Measurements from ENCODE around the gene SUCNR1.

The SUCNR1 gene

GRCh38 chr3:151916781-151917180 is 43.3 kb downstream of the SUCNR1 start:
- no peaks in the 10 kb centered on the region for H3K9me3 ChIP-seq

DNA sequence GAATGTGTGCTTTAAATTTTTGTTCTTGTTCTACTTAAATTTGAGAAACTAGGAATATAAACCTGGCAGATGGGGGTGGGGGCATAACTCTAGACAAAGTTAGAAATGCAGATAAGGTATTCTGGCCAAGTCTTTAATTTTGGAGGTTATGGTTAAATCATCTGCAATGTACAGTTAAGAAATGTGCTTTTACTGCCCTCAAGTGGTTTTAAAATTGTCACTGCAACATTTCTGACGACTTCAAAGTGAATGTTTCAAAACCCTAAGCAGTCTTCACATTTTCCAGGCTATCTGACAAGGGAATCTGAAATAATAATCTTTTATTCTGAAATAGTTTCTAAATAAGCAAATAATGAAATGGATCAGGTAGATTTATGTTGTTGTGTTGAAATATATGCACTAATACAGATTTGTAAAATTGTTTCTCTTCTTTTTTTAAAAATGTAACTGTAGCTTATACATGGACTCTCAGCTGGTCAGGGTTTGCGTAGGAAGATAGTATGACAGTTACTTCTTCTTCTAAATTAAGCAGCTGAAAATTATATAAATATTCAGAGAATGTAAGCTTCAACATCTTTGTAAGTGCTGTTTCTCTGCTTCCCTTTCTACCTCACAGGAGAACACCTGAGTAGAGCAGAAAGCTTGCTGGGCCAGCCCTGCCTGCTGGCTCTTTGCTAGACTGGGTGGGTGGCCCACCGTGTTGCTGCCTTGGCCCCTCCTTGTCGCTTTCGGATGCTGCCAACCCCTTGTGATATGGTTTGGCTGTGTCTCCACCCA is 45.0 kb downstream of the SUCNR1 start:
- Histone ChIP-seq H3K4me3 (ENCODE audit: low read depth in 1 of 2, low read length in 1 of 2) (no peak overlapping the region), H3K4me1 (ENCODE audit: control insufficient read depth in 1 of 2, insufficient read depth in 1 of 2, low read depth in 1 of 2, low read length in 1 of 2) (peaks cover 0 to 8% of the 10 kb centered on the region in 2 experiments), H3K27ac (no peak overlapping the region), H3K9me3 (no peaks in the 10 kb centered on the region), H3K36me3 (no peaks in the 10 kb centered on the region), H3K27me3 (no peaks in the 10 kb centered on the region)
- TF ChIP-seq, protein P1, sequence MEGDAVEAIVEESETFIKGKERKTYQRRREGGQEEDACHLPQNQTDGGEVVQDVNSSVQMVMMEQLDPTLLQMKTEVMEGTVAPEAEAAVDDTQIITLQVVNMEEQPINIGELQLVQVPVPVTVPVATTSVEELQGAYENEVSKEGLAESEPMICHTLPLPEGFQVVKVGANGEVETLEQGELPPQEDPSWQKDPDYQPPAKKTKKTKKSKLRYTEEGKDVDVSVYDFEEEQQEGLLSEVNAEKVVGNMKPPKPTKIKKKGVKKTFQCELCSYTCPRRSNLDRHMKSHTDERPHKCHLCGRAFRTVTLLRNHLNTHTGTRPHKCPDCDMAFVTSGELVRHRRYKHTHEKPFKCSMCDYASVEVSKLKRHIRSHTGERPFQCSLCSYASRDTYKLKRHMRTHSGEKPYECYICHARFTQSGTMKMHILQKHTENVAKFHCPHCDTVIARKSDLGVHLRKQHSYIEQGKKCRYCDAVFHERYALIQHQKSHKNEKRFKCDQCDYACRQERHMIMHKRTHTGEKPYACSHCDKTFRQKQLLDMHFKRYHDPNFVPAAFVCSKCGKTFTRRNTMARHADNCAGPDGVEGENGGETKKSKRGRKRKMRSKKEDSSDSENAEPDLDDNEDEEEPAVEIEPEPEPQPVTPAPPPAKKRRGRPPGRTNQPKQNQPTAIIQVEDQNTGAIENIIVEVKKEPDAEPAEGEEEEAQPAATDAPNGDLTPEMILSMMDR (IDR thresholded peaks at IDR 0.05), result peak; percentile 74

More at GRCh38 chr3:151916781-151917180, 43.3 kb downstream of the SUCNR1 start:
- Histone ChIP-seq H3K27ac (peak overlapping the region; percentile 36), H3K36me3 (no peaks in the 10 kb centered on the region), H3K4me1 (ENCODE audit: control insufficient read depth in 1 of 2, insufficient read depth in 1 of 2, low read depth in 1 of 2, low read length in 1 of 2) (peaks cover 0 to 8% of the 10 kb centered on the region in 2 experiments), H3K4me3 (ENCODE audit: low read depth in 1 of 2, low read length in 1 of 2) (no peak overlapping the region), H3K27me3 (no peaks in the 10 kb centered on the region)
- TF ChIP-seq, protein P1 (IDR thresholded peaks at IDR 0.05), result no peak

DNA sequence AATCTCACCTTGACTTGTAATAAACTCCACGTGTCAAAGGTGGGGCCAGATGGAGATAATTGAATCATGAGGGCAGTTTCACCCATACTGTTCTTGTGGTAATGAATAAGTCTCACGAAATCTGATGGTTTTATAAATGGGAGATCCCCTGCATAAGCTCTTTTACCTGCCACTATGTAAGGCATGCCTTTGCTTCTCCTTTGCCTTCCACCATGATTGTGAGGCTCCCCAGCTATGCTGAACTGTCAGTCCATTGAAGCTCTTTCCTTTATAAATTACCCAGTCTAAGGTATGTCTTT is 45.5 kb downstream of the SUCNR1 start:
- H3K4me3 ChIP-seq (ENCODE audit: low read depth in 1 of 2, low read length in 1 of 2), result no peak overlapping the region
- H3K27ac ChIP-seq, result no peak overlapping the region
- H3K27me3 ChIP-seq, result no peaks in the 10 kb centered on the region
- peaks cover 0 to 8% of the 10 kb centered on the region in 2 experiments for H3K4me1 ChIP-seq (ENCODE audit: control insufficient read depth in 1 of 2, insufficient read depth in 1 of 2, low read depth in 1 of 2, low read length in 1 of 2)
- TF ChIP-seq, protein P1 (IDR thresholded peaks at IDR 0.05), result no peak
- H3K36me3 ChIP-seq, result no peaks in the 10 kb centered on the region
- H3K9me3 ChIP-seq, result no peaks in the 10 kb centered on the region

GRCh38 chr3:151919446-151919845 is 46.0 kb downstream of the SUCNR1 start:
- H3K27ac ChIP-seq, result no peak overlapping the region
- TF ChIP-seq, protein P1 (IDR thresholded peaks at IDR 0.05), result no peak

DNA sequence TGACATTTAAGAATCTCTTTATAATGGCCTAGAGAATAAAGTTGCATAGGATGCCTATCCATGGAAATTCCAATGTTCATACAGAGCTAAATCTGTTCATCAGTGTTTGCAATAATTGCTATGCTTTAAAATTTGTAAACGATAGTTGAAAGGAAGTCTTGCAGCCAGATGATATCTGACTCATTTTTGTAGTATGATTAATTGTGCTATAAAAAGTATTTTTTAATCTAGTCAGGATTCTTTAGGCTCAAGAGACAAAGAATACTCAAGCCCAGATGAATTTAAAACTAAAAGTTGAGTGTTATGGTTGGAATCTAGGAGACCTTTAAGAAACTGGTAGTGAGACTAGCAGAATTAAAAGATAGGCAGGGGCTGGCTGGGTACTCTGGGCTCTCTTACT is 50.5 kb downstream of the SUCNR1 start:
- no peaks in the 10 kb centered on the region for H3K9me3 ChIP-seq
- H3K4me3 ChIP-seq (ENCODE audit: low read depth in 1 of 2, low read length in 1 of 2), result no peak overlapping the region
- no peaks in the 10 kb centered on the region for H3K36me3 ChIP-seq
- no peaks in the 10 kb centered on the region for H3K4me1 ChIP-seq (ENCODE audit: control insufficient read depth in 1 of 2, insufficient read depth in 1 of 2, low read depth in 1 of 2, low read length in 1 of 2)
- no peak overlapping the region for H3K27ac ChIP-seq
- no peaks in the 10 kb centered on the region for H3K27me3 ChIP-seq
- TF ChIP-seq, protein P1 (IDR thresholded peaks at IDR 0.05), result no peak

More at GRCh38 chr3:151919446-151919845, 46.0 kb downstream of the SUCNR1 start:
- H3K4me3 ChIP-seq (ENCODE audit: low read depth in 1 of 2, low read length in 1 of 2), result no peak overlapping the region
- H3K36me3 ChIP-seq, result no peaks in the 10 kb centered on the region
- H3K27me3 ChIP-seq, result no peaks in the 10 kb centered on the region
- H3K9me3 ChIP-seq, result no peaks in the 10 kb centered on the region
- H3K4me1 ChIP-seq (ENCODE audit: control insufficient read depth in 1 of 2, insufficient read depth in 1 of 2, low read depth in 1 of 2, low read length in 1 of 2), result peaks cover 0 to 8% of the 10 kb centered on the region in 2 experiments
